Parathyroid adenoma (tissue), 2 donors: Measurements from ENCODE around the gene KRT33A.

Experiments used
- H2AFZ ChIP-seq: fragments of 300-600 bp; sonication (generic); one replicate; pipeline ENCODE4 v1.7.0; 2017; ENCODE audit warnings: antibody characterized with exemption, mild to moderate bottlenecking
- H3K27ac ChIP-seq: fragments of 300-600 bp; sonication (generic); one replicate; pipeline ENCODE4 v1.7.0; 2017
- H3K27me3 ChIP-seq: fragments of 300-600 bp; sonication (generic); one replicate; pipeline ENCODE4 v1.7.0; 2017; ENCODE audit warnings: low read length; ENCODE audit not compliant: control insufficient read depth, insufficient read depth
- H3K36me3 ChIP-seq: fragments of 300-600 bp; sonication (generic); one replicate; pipeline ENCODE4 v1.7.0; 2017; ENCODE audit warnings: low read length; ENCODE audit not compliant: control insufficient read depth, insufficient read depth
- H3K4me1 ChIP-seq: fragments of 300-600 bp; sonication (generic); one replicate; pipeline ENCODE4 v1.7.0; 2017; ENCODE audit warnings: control low read depth
- H3K4me2 ChIP-seq: fragments of 300-600 bp; sonication (generic); one replicate; pipeline ENCODE4 v1.7.0; 2017; ENCODE audit warnings: low read length
- H3K4me3 ChIP-seq: fragments of 300-600 bp; sonication (generic); one replicate; pipeline ENCODE4 v1.7.0; 2017; ENCODE audit warnings: low read depth, low read length
- H3K79me2 ChIP-seq: fragments of 300-600 bp; sonication (generic); one replicate; pipeline ENCODE4 v1.7.0; 2017; ENCODE audit warnings: control low read depth
- H3K9ac ChIP-seq: fragments of 300-600 bp; sonication (generic); one replicate; pipeline ENCODE4 v1.7.0; 2017; ENCODE audit warnings: mild to moderate bottlenecking
- H3K9me3 ChIP-seq: fragments of 300-600 bp; sonication (generic); one replicate; pipeline ENCODE4 v1.7.0; 2017; ENCODE audit warnings: low read length; ENCODE audit not compliant: control insufficient read depth
- TF ChIP-seq, protein P1 (sequence below): fragments of 300-600 bp; sonication (generic); IDR thresholded peaks from one replicate; pipeline ENCODE4 v1.7.0; 2017; ENCODE audit warnings: antibody characterized with exemption, mild to moderate bottlenecking
- donor health status: primary hyperparathyroidism.

The KRT33A gene

DNA sequence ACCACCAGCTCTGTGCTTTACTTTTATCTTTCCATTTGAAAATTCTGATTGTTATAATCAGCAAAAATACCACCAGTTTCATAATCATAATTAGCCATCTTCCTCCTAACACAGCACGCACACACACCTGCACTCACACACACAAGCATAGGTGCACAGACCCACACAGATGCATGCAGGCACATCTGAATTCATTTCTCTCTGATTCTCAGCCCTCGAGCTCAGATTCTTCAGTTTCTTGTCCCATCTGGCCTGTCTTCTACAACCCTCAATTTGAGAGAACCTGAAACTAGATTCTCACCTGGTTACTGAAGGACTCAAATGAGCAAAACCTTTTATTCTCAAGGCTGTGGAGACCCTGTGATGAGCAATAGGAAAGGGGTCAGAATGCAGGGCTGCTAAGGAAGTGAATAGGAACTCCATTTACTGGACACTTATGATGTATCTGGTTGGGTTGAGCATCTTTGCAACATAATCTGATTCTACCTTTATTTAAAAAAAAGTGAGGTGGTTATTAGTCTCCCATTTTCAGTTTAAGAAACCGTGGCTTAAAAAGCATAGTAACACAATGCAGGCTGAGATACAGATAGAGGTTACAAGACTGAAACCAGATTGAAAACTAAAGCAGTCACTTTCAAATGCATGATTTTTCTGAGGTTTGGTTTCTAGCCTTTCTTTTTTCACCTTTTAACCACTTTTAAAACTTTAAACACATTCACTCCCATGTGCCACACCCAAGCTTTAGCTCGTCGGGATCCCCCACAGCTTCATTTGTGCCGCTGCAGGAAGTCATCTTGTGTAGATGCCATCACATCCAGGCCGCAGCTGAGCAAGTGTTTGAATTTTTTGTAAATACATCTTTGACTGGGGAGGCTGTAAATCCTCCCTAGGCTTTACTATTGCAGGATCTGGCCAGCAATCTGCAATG, 9.4 kb downstream of the KRT33A start:
- Histone ChIP-seq H3K9ac (no peak overlapping the region), H3K27ac (no peak overlapping the region), H3K4me2 (no peak overlapping the region), H3K27me3 (no peaks in the 10 kb centered on the region), H3K79me2 (no peaks in the 10 kb centered on the region), H3K4me1 (peaks cover 3% of the 10 kb centered on the region), H2AFZ (no peak overlapping the region), H3K4me3 (no peak overlapping the region), H3K9me3 (no peaks in the 10 kb centered on the region), H3K36me3 (no peaks in the 10 kb centered on the region)
- TF ChIP-seq, protein P1, sequence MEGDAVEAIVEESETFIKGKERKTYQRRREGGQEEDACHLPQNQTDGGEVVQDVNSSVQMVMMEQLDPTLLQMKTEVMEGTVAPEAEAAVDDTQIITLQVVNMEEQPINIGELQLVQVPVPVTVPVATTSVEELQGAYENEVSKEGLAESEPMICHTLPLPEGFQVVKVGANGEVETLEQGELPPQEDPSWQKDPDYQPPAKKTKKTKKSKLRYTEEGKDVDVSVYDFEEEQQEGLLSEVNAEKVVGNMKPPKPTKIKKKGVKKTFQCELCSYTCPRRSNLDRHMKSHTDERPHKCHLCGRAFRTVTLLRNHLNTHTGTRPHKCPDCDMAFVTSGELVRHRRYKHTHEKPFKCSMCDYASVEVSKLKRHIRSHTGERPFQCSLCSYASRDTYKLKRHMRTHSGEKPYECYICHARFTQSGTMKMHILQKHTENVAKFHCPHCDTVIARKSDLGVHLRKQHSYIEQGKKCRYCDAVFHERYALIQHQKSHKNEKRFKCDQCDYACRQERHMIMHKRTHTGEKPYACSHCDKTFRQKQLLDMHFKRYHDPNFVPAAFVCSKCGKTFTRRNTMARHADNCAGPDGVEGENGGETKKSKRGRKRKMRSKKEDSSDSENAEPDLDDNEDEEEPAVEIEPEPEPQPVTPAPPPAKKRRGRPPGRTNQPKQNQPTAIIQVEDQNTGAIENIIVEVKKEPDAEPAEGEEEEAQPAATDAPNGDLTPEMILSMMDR = no peak

DNA sequence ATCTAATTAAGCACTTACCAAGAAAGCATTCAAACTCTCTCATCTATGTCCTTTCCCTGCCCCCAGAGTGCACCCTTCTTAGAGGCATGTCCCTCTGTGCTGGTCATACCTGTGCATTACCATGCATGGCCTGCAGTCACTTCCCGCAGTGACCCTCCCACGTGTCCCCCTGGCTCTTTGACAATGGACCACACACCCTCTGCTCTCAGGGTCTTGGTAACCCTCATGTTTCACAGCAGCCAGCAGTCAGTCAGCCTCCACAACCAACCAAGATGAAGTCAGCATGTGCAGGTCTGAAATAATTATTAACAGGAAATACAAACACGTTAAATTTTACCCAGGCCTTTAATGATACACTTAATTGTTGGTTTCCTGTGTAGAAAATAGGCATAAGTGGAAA, 10.1 kb downstream of the KRT33A start:
- no peak overlapping the region for H3K9ac ChIP-seq
- H2AFZ ChIP-seq = no peak overlapping the region
- no peak overlapping the region for H3K4me3 ChIP-seq
- no peak overlapping the region for H3K27ac ChIP-seq
- H3K4me1 ChIP-seq = peaks cover 3% of the 10 kb centered on the region
- H3K27me3 ChIP-seq = no peaks in the 10 kb centered on the region
- no peaks in the 10 kb centered on the region for H3K79me2 ChIP-seq
- no peak overlapping the region for H3K4me2 ChIP-seq
- no peaks in the 10 kb centered on the region for H3K36me3 ChIP-seq
- H3K9me3 ChIP-seq = no peaks in the 10 kb centered on the region
- TF ChIP-seq, protein P1 = no peak

DNA sequence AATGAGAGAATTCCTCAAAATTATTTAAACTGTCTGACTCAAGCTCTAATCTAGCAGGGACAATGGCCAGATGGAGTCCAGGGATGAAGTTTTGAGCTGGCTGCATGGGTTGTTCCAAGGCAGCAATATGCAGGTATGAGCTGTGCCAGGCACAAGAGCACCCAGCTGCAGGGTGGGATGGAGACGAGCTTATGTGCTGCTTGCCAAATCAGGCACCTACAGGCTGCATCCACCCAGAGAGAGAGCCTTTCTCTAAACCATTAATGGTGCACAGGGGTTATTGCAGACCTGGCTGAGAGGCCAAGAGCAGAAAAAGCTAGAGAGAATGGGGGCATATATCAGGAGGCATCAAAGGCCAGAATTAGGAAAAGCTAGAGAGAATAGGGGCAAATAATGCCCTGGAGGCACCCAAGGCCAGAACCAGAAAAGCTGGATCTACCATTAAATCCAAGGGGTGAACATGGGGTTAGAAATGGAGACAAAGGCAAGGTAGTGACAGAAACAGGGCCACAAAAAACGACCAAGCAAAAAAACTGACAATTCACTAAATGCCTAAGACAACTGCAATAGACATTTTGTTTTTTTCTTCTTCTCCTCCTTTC, 11.0 kb downstream of the KRT33A start:
- Histone ChIP-seq H3K9ac (no peak overlapping the region), H3K79me2 (no peaks in the 10 kb centered on the region), H3K4me2 (no peak overlapping the region), H3K9me3 (no peaks in the 10 kb centered on the region), H3K36me3 (no peaks in the 10 kb centered on the region), H3K27me3 (no peaks in the 10 kb centered on the region), H3K4me3 (no peak overlapping the region), H2AFZ (no peak overlapping the region), H3K4me1 (peaks cover 3% of the 10 kb centered on the region), H3K27ac (no peak overlapping the region)
- TF ChIP-seq, protein P1 = no peak

DNA sequence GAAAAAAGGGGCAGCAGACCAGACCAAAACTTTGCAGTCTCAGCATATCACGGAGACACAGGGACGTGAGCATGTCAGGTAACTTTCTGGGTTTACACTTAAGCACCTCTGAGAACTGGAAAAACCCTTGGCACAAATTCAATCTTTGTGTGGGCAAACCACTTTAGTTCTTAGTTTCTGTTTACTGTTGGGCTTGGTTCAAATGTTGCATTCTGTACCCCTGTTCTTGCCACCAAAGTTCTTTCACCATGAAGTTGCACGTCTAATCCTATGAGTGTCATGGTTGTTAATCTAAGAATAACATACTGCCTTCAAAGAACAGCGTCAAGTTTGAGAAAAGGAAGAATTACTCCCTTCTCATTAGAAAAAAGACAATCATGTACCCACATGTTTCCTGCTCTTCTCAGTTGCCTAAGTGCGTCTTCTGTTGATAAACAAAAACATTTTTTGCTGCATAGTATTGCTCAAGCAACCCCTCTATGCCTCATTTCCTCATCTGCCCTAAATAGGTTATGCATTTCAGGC, 11.6 kb downstream of the KRT33A start:
- H3K9me3 ChIP-seq = no peaks in the 10 kb centered on the region

More for the DNA sequence above, 11.6 kb downstream of the KRT33A start:
- Histone ChIP-seq H3K9ac (no peak overlapping the region), H3K4me1 (peaks cover 3% of the 10 kb centered on the region), H3K27ac (no peak overlapping the region), H3K4me2 (no peak overlapping the region), H3K79me2 (no peaks in the 10 kb centered on the region), H2AFZ (no peak overlapping the region), H3K4me3 (no peak overlapping the region), H3K36me3 (no peaks in the 10 kb centered on the region), H3K27me3 (no peaks in the 10 kb centered on the region)
- TF ChIP-seq, protein P1 = no peak
